Aorta (tissue), 5 donors: ENCODE data around the gene LRTM2. TPM values are rescaled to one million over a fixed set of nuclear protein-coding genes. Genes with fewer than 3 reads are reported as not detected.

ENCODE experiments used
- ATAC-seq: fragments of 200-7000 bp; cut with Tn5 transposase; one replicate; pipeline ENCODE4 v1.9.1; 2022; ENCODE audit warnings: moderate library complexity; ENCODE audit not compliant: low FRiP score
- DNase-seq, 2 donors: peaks; one replicate each; pipeline ENCODE4 v3.0.0-alpha.2; 2020
- H3K27ac ChIP-seq, 2 donors: one replicate each; pipeline ENCODE4 v1.5.1; 2013; ENCODE audit warnings: low read length in 2 of 2, mild to moderate bottlenecking in 2 of 2, moderate library complexity in 2 of 2, control low read depth in 1 of 2, inconsistent platforms in 1 of 2, low read depth in 1 of 2
- H3K27me3 ChIP-seq, 2 donors: one replicate each; pipeline ENCODE4 v1.6.1; 2013; ENCODE audit warnings: control low read depth in 1 of 2, low read length in 1 of 2, mild to moderate bottlenecking in 1 of 2, moderate library complexity in 1 of 2; ENCODE audit not compliant: insufficient read depth in 2 of 2, control insufficient read depth in 1 of 2
- H3K36me3 ChIP-seq, 2 donors: one replicate each; pipeline ENCODE4 v1.6.1; 2013; ENCODE audit warnings: control low read depth in 1 of 2, low read length in 1 of 2, mild to moderate bottlenecking in 1 of 2; ENCODE audit not compliant: insufficient read depth in 2 of 2, control insufficient read depth in 1 of 2
- H3K4me1 ChIP-seq, 2 donors: one replicate each; pipeline ENCODE4 v1.6.1; 2013; ENCODE audit warnings: low read length in 2 of 2, control low read depth in 1 of 2, mild to moderate bottlenecking in 1 of 2, moderate library complexity in 1 of 2; ENCODE audit not compliant: insufficient read depth in 2 of 2, control insufficient read depth in 1 of 2
- H3K4me3 ChIP-seq, 2 donors: one replicate each; pipeline ENCODE4 v1.5.1; 2013; ENCODE audit warnings: low read length in 2 of 2, control low read depth in 1 of 2, mild to moderate bottlenecking in 1 of 2
- H3K9me3 ChIP-seq: one replicate; pipeline ENCODE4 v1.6.1; 2013; ENCODE audit warnings: mild to moderate bottlenecking, low read length; ENCODE audit not compliant: control insufficient read depth
- WGBS, 2 donors: extraction: QIAGEN DNeasy Blood & Tissue Kit; methylation state at CpG; one replicate each; pipeline ENCODE4 v1.1.7; 2013; 5-methylcytosine and 5-hydroxymethylcytosine counted together
- intact Hi-C, 2 donors: fragments of 100-400 bp; cut with DNase I; formaldehyde crosslinking; loops; one replicate each; pipeline versions ENCODE4 v1.14.2 to v1.15.0; 2022
- polyA plus RNA-seq, 2 donors: library from polyadenylated mRNA; stranded (reverse); fragments of 200-250 nt; gene quantifications; one replicate each; pipeline ENCODE4 v1.2.3, GENCODE V29; 2013
- total RNA-seq, 2 donors: library from RNA; stranded (reverse); fragmentation: NEBNext Ultra II Directional; extraction: Animal tissue kit (Norgen Biotek cat#: 25700); gene quantifications; one replicate each; pipeline ENCODE4 v1.2.1, GENCODE V29; 2021
- donor health status: healthy with polysubstance abuse.
- donor health status: Bipolar disorder and iron deficiency.
- donor health status: DM: no; HTN: no; CAD: no.
- donor health status: DM: no; HTN: no; CAD: no.
- donor health status: DM: yes; HTN: yes; CAD: no.

Gene LRTM2
- total and polyA plus RNA-seq, 4 donors = not detected

DNA sequence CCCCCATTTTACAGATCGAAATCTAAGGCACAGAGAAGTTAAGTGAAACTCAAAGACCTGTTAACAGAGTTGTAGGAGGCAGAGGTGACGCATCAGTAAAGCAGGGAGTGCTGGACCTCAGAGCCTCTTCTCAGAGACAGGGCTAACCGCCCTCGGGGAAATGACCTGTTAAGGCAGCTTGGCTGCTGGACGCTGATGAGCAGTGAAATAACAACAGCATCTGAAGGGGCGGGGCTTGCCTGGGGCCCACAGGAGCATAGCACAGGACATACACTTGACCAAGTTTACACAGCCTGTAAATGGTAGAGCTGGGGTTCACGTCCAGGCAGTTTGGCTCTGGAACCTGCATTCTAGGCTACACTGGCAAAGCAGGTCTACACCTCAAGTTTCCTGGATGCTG lies 39.3 kb downstream of the LRTM2 start:
- Histone ChIP-seq H3K4me3 (no peak overlapping the region), H3K27me3 (no peaks in the 10 kb centered on the region), H3K4me1 (no peaks in the 10 kb centered on the region), H3K36me3 (no peaks in the 10 kb centered on the region), H3K9me3 (peaks cover 14% of the 10 kb centered on the region), H3K27ac (no peak overlapping the region)
- WGBS, 2 donors = 74 to 76% methylated on average over 7 of the region's 7 CpGs
- intact Hi-C loops = no loop called here
- DNase-seq (no peak), ATAC-seq (no peak)

DNA sequence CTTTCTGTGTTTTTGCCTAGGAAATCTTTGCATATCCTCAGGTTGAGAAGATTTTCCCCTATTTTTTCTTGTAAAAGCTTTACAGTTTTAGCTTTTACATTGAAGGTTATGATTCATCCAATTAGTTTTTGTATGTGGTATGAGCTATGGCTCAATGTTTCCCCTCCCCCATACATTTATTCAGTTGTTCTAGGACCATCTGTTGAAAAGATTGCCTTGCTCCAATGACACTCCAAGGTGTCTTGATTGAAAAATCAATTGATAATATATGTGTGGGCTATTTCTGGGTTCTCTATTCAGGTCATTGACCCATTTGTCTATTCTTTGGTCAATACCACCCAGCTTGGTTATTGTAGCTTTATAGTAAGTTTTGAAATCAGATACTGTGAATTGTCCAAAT lies 42.6 kb downstream of the LRTM2 start:
- intact Hi-C loops = no loop called here

DNA sequence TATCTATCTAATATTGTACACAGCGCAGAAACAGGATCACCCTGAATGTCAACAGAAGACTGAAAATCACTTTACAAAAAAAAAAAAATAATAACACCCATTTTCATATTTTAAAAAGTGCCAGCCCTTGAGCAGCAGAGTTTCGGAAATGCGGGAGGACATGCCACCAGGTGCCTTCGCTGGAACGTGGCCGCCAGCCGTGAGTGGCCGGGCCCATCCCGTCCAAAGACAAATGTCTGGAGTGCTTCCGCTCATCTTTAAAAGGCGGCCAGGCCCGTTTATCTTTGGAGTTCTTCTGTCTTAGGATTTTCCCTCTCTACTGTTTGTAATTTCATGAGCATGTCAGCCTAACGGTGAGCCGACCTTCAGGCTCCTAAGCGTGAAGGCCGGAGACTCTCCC lies 43.5 kb downstream of the LRTM2 start:
- Histone ChIP-seq H3K36me3 (no peaks in the 10 kb centered on the region), H3K4me3 (no peak overlapping the region), H3K27ac (no peak overlapping the region), H3K27me3 (no peaks in the 10 kb centered on the region), H3K4me1 (no peaks in the 10 kb centered on the region), H3K9me3 (peaks cover 1% of the 10 kb centered on the region)
- WGBS, 2 donors = 85 to 87% methylated on average over 16 of the region's 16 CpGs
- intact Hi-C loops = no loop called here
- no peak for ATAC-seq
- no peak for DNase-seq

More for the DNA sequence above, 42.6 kb downstream of the LRTM2 start:
- DNase-seq (no peak), ATAC-seq (no peak)
- no peaks in the 10 kb centered on the region for H3K36me3 ChIP-seq
- H3K27ac ChIP-seq = no peak overlapping the region
- peaks cover 1% of the 10 kb centered on the region for H3K9me3 ChIP-seq
- H3K4me3 ChIP-seq = no peak overlapping the region
- no peaks in the 10 kb centered on the region for H3K27me3 ChIP-seq
- H3K4me1 ChIP-seq = no peaks in the 10 kb centered on the region

DNA sequence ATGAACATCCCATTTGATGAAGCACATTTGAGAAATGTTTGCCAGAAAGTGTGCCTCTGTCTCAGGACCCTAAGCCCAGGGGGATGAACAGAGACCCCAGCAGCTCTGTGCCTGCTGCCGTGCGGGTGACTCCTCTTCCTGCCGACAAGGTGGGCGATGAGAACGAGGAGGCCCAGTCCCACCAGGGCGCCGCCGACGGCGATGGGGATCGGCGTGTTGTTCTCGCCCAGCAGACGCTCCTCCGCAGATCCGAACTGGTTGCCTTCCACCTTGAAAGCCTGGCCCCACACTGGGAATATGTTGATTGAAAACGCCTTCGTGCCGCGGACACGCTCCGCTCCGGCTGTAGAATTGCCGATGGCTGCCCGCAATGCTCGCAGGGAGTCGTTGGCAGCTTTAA lies 44.1 kb downstream of the LRTM2 start:
- Histone ChIP-seq H3K27me3 (no peaks in the 10 kb centered on the region), H3K36me3 (no peaks in the 10 kb centered on the region), H3K9me3 (peaks cover 4% of the 10 kb centered on the region), H3K4me1 (no peaks in the 10 kb centered on the region), H3K27ac (no peak overlapping the region), H3K4me3 (no peak overlapping the region)
- no peak for DNase-seq
- intact Hi-C loops = no loop called here
- 46 to 49% methylated on average over 27 of the region's 27 CpGs for WGBS, 2 donors
- ATAC-seq = no peak

DNA sequence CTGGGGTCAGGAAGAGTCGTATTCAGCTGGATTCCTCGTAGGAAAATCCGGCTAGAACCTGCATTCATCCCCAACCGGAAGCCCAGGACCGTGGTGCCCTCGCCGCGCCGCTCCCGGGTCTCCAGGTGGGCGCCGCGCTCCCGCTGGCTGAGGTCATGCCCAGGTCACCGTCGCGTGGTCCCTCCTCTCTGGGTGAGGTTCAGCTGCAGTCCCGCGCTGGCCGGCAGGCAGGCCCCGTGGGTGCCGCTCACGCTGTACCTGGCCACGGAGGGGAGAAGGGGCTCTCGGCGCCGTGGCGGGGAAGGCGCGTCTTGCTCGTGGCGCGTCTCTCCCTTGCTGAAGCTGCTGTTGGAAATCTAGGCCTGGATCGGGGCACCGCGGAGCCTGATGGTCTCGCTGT lies 44.5 kb downstream of the LRTM2 start:
- peaks cover 4% of the 10 kb centered on the region for H3K9me3 ChIP-seq
- H3K27me3 ChIP-seq = no peaks in the 10 kb centered on the region
- H3K27ac ChIP-seq = no peak overlapping the region
- H3K4me1 ChIP-seq = no peaks in the 10 kb centered on the region
- no peak overlapping the region for H3K4me3 ChIP-seq
- intact Hi-C loops = no loop called here
- no peaks in the 10 kb centered on the region for H3K36me3 ChIP-seq
- WGBS, 2 donors = 39 to 48% methylated on average over 33 to 37 of the region's 37 CpGs
- DNase-seq = no peak
- no peak for ATAC-seq

DNA sequence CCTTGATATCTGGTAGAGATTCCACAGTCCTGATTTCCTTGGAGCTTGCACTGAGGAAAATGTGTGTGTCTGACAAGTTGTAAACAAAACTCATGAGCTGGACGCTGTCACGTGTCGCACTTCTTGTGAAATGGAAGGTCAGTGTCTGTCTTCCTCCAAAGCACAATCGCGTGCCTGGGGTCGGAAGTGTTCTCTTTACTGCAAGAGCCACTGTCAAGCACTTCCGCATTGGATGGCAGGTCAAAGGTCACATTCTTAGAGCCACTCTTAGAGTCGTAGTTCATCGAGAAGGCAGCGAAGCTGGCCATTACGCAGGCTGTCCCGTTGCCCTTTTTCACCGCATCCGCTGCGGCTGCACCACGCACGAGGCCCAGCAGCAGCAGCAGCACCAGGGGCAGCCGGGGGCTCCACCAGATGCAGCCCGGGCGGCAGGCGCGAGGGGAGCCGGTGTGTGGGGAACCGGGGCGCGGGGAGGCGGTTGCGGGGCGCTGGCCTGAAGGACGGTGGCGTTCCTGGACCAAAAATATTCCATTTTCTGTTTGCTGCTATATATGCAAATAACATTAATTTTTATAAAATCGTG lies 45.0 kb downstream of the LRTM2 start:
- no peak for ATAC-seq
- no peaks in the 10 kb centered on the region for H3K27me3 ChIP-seq
- DNase-seq = no peak
- H3K4me3 ChIP-seq = no peak overlapping the region
- peaks cover 4% of the 10 kb centered on the region for H3K9me3 ChIP-seq
- no peaks in the 10 kb centered on the region for H3K4me1 ChIP-seq
- 81 to 82% methylated on average over 32 of the region's 32 CpGs for WGBS, 2 donors
- H3K27ac ChIP-seq = no peak overlapping the region
- no peaks in the 10 kb centered on the region for H3K36me3 ChIP-seq
- intact Hi-C loops = no loop called here

DNA sequence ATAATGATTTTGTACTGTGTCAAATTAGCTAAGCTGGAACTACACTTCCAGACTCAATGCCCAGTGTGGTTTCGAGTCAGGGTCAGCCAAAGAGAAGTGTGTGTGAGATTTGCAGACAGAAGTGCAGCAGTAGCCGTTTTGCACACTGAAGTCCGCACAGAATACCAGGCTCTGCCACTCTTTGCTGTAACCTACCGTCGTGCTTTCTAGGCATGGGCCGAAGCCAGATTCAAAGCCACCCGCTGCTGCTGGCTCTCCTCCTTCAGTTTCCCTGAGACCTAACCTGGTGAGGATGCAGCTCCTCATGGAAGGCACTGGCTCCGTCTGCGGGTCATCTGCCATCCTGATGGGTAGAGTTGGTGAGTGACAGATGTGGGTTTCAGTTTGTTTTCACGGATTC lies 48.8 kb downstream of the LRTM2 start:
- H3K4me3 ChIP-seq = no peak overlapping the region
- H3K27ac ChIP-seq = no peak overlapping the region
- no peaks in the 10 kb centered on the region for H3K4me1 ChIP-seq
- H3K36me3 ChIP-seq = no peaks in the 10 kb centered on the region
- peaks cover 4% of the 10 kb centered on the region for H3K9me3 ChIP-seq
- no peak for ATAC-seq
- no peak for DNase-seq
- peaks cover 0 to 2% of the 10 kb centered on the region in 2 donors for H3K27me3 ChIP-seq
- intact Hi-C loops = no loop called here
- 88 to 94% methylated on average over 10 of the region's 10 CpGs for WGBS, 2 donors

DNA sequence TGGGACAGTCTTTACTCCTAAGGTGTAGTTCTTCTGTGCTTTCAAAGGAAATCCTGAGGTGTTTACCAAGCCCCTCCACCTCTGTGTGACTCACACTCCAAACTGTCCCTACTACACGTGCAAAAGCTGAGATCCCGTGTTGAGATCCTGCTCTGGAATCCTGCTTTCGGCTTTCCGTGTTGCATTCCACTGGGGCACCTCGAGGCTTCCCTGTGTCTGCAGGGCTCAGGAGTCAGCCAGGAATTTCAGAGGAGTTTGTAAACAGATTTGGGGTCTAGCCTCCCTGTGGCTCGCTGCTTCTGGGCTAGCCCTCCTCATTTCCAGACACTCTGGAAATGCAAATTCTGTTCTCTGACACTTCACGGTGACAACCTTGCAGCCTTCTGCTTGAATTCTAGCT lies 49.7 kb downstream of the LRTM2 start:
- peaks cover 0 to 2% of the 10 kb centered on the region in 2 donors for H3K27me3 ChIP-seq
- ATAC-seq = no peak
- no peak overlapping the region for H3K27ac ChIP-seq
- H3K36me3 ChIP-seq = no peaks in the 10 kb centered on the region
- H3K9me3 ChIP-seq = peaks cover 4% of the 10 kb centered on the region
- H3K4me1 ChIP-seq = no peaks in the 10 kb centered on the region
- intact Hi-C loops = no loop called here
- DNase-seq = no peak
- H3K4me3 ChIP-seq = no peak overlapping the region
- WGBS, 2 donors = 64 to 65% methylated on average over 7 of the region's 7 CpGs

DNA sequence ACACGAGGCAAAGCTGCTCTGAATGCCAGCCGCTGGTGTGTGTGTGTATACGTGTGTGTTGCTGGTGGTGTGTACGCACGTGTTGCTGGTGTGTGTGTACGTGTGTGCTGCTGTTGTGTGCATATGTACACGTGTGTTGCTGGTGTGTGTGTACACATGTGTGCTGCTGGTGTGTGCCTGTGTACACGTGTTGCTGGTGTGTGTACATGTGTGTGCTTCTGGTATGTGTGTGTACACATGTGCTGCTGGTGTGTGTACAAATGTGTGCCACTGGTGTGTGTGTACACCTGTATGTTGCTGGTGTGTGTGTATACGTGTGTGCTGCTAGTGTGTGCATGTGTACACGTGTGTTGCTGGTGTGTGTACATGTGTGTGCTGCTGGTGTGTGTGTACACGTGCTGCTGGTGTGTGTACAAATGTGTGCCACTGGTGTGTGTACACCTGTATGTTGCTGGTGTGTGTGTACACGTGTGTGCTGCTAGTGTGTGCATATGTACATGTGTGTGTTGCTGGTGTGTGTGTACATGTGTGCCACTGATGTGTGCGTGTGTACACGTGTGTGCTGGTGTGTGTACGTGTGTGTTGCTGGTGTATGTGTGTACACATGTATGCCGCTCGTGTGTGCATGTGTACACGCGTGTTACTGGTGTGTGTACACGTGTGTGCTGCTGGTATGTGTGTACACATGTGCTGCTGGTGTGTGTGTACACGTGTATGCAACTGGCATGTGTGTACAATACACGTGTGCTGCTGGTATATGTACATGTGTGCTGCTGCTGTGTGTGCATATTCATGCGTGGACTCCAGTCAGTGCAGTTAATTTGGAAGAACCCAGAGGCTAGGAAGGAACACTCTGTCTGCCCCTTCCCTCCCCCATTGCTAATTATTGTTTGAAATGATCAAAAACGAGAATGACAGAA lies 50.9 kb downstream of the LRTM2 start:
- H3K4me1 ChIP-seq = no peaks in the 10 kb centered on the region
- no peak overlapping the region for H3K27ac ChIP-seq
- ATAC-seq (no peak), DNase-seq (no peak)
- H3K9me3 ChIP-seq = peaks cover 4% of the 10 kb centered on the region
- H3K27me3 ChIP-seq = peaks cover 0 to 2% of the 10 kb centered on the region in 2 donors
- 90 to 91% methylated on average over 24 of the region's 24 CpGs for WGBS, 2 donors
- intact Hi-C loops = no loop called here
- H3K36me3 ChIP-seq = no peaks in the 10 kb centered on the region
- H3K4me3 ChIP-seq = no peak overlapping the region
